SK-N-SH (cell line): Measurements from ENCODE around the gene RAET1L. TPM values are rescaled to one million over a fixed set of nuclear protein-coding genes. Genes with fewer than 3 reads are reported as not detected.

ENCODE experiments used
- CTCF ChIA-PET: fragments of 300-600, 350-600 bp; formaldehyde crosslinking; extraction: SDS; loops from one replicate; lab custom pipeline; 2021; lab: Yijun Ruan, JAX
- POLR2A ChIA-PET: fragments of 350-600 bp; sonication (Branson Sonifier 250); formaldehyde crosslinking; extraction: SDS; loops from one replicate; lab custom pipeline; 2020; ENCODE audit warnings: antibody characterized with exemption, inconsistent platforms; lab: Yijun Ruan, JAX
- DNase-seq: peaks from one replicate; pipeline ENCODE4 v3.0.0; 2012
- H2AFZ ChIP-seq: fragments of 200-600 bp; sonication (generic); 2 replicates; pipeline ENCODE4 v1.8.1; 2016; ENCODE audit warnings: antibody characterized with exemption, mild to moderate bottlenecking, low read depth
- H3F3A ChIP-seq: fragments of 200-600 bp; sonication (generic); replicated peaks from 2 replicates; pipeline ENCODE3; 2016; ENCODE audit warnings: antibody characterized with exemption, mild to moderate bottlenecking; ENCODE audit not compliant: insufficient read depth
- H3K27ac ChIP-seq, 2 experiments: fragments of 200-500 bp in 1 of 2; fragments of 200-600 bp in 1 of 2; sonication (Bioruptor generic) in 1 of 2; sonication (generic), shearing (Covaris generic) in 1 of 2; 2 replicates each; pipeline versions ENCODE4 v1.5.1 to v1.6.1; 2014 to 2016; ENCODE audit warnings: low read depth in 2 of 2, inconsistent platforms in 1 of 2, low read length in 1 of 2, mild to moderate bottlenecking in 1 of 2, mixed read lengths in 1 of 2
- H3K27me3 ChIP-seq: fragments of 200-600 bp; sonication (generic), shearing (Covaris generic); 2 replicates; pipeline ENCODE4 v1.6.1; 2016; ENCODE audit warnings: mixed run types; ENCODE audit not compliant: insufficient read depth
- H3K36me3 ChIP-seq, 2 experiments: fragments of 200-500 bp in 1 of 2; fragments of 200-600 bp in 1 of 2; sonication (Bioruptor generic) in 1 of 2; sonication (generic) in 1 of 2; replicated peaks in 1 of 2; 2 replicates each; pipeline versions ENCODE3 to v1.5.1; 2014 to 2016; ENCODE audit warnings: low read length in 1 of 2, mild to moderate bottlenecking in 1 of 2; ENCODE audit not compliant: insufficient read depth in 2 of 2, control insufficient read depth in 1 of 2
- H3K4me1 ChIP-seq, 2 experiments: fragments of 200-500 bp in 1 of 2; fragments of 200-600 bp in 1 of 2; sonication (Bioruptor generic) in 1 of 2; sonication (generic), shearing (Covaris generic) in 1 of 2; 2 replicates each; pipeline versions ENCODE4 v1.5.1 to v1.6.1; 2014 to 2016; ENCODE audit warnings: low read depth in 1 of 2, low read length in 1 of 2, mixed run types in 1 of 2; ENCODE audit not compliant: insufficient read depth in 2 of 2, control insufficient read depth in 1 of 2
- H3K4me2 ChIP-seq: fragments of 200-600 bp; sonication (generic), shearing (Covaris generic); 2 replicates; pipeline ENCODE4 v1.6.1; 2017; ENCODE audit warnings: mixed run types
- H3K4me3 ChIP-seq, 2 experiments: fragments of 200-500 bp in 1 of 2; fragments of 200-600 bp in 1 of 2; sonication (Bioruptor generic) in 1 of 2; sonication (generic), shearing (Covaris generic) in 1 of 2; 2 replicates each; pipeline versions ENCODE4 v1.5.1 to v1.8.1; 2014 to 2016; ENCODE audit warnings: low read depth in 2 of 2, inconsistent platforms in 1 of 2, low read length in 1 of 2, mild to moderate bottlenecking in 1 of 2, mixed read lengths in 1 of 2, moderate library complexity in 1 of 2
- H3K79me2 ChIP-seq: fragments of 200-600 bp; sonication (generic); 2 replicates; pipeline ENCODE4 v1.8.1; 2017; ENCODE audit warnings: mild to moderate bottlenecking; ENCODE audit not compliant: insufficient read depth
- H3K9ac ChIP-seq: fragments of 200-600 bp; sonication (generic); 2 replicates; pipeline ENCODE4 v1.6.1; 2017; ENCODE audit warnings: mixed run types
- H3K9me2 ChIP-seq: fragments of 200-600 bp; sonication (generic); 2 replicates; pipeline ENCODE4 v1.6.1; 2017; ENCODE audit warnings: mixed run types
- H3K9me3 ChIP-seq: fragments of 200-600 bp; sonication (generic); 2 replicates; pipeline ENCODE4 v1.6.1; 2017; ENCODE audit warnings: mixed run types, mild to moderate bottlenecking, moderate library complexity
- H4K20me1 ChIP-seq: fragments of 200-600 bp; sonication (generic); 2 replicates; pipeline ENCODE4 v1.6.1; 2017; ENCODE audit warnings: mild to moderate bottlenecking, mixed run types; ENCODE audit not compliant: insufficient read depth
- CHD2 ChIP-seq: fragments of 150-350 bp; IDR thresholded peaks from 2 replicates; pipeline ENCODE4 v1.6.1; 2018; ENCODE audit warnings: low read length; ENCODE audit not compliant: partially characterized antibody
- CTCF ChIP-seq: fragments of 200-600 bp; sonication (generic); IDR thresholded peaks from 2 replicates; pipeline ENCODE4 v1.6.1; 2017; ENCODE audit warnings: antibody characterized with exemption, mild to moderate bottlenecking, moderate library complexity
- EP300 ChIP-seq, 2 experiments: IDR thresholded peaks; 2 replicates each; pipeline versions ENCODE4 v1.4.0 to v1.6.1; 2012; ENCODE audit warnings: borderline replicate concordance in 1 of 2, low read depth in 1 of 2, low read length in 1 of 2
- EZH2phosphoT487 ChIP-seq: fragments of 200-600 bp; sonication (generic); IDR thresholded peaks from 2 replicates; pipeline ENCODE4 v1.6.1; 2017; ENCODE audit warnings: low read depth, mixed run types, mild to moderate bottlenecking, antibody characterized with exemption, moderate library complexity, borderline replicate concordance
- GABPA ChIP-seq: IDR thresholded peaks from 2 replicates; pipeline ENCODE4 v1.4.0; 2012; ENCODE audit warnings: low read depth, mild to moderate bottlenecking
- GATA2 ChIP-seq: sonication (generic); formaldehyde crosslinking; IDR thresholded peaks from 2 replicates; pipeline ENCODE4 v1.5.0; 2020; ENCODE audit warnings: mild to moderate bottlenecking, missing genetic modification reagents
- IRF3 ChIP-seq: fragments of 150-350 bp; IDR thresholded peaks from 2 replicates; pipeline ENCODE4 v1.6.1; 2016; ENCODE audit warnings: mild to moderate bottlenecking, low read depth, low read length
- MXI1 ChIP-seq: IDR thresholded peaks from 2 replicates; pipeline ENCODE4 v1.6.1; 2012; ENCODE audit warnings: mild to moderate bottlenecking, low read depth, low read length, improper control_type of control experiment
- PBX3 ChIP-seq: IDR thresholded peaks from 2 replicates; pipeline ENCODE4; 2012
- POLR2AphosphoS5 ChIP-seq: IDR thresholded peaks from 2 replicates; pipeline ENCODE4 v1.6.1; 2012; ENCODE audit warnings: low read depth, low read length
- RCOR1 ChIP-seq: fragments of 150-350 bp; IDR thresholded peaks from 2 replicates; pipeline ENCODE4 v1.6.1; 2017; ENCODE audit warnings: antibody characterized with exemption, low read length
- RFX5 ChIP-seq: IDR thresholded peaks from 2 replicates; pipeline ENCODE4 v1.6.1; 2012; ENCODE audit warnings: mild to moderate bottlenecking, improper control_type of control experiment, low read length
- SIN3A ChIP-seq: IDR thresholded peaks from 2 replicates; pipeline ENCODE4 v1.6.1; 2012; ENCODE audit warnings: low read depth, mild to moderate bottlenecking, low read length, moderate library complexity, borderline replicate concordance
- TAF1 ChIP-seq: IDR thresholded peaks from 2 replicates; pipeline ENCODE4 v1.6.1; 2012; ENCODE audit warnings: low read depth, mild to moderate bottlenecking, low read length, moderate library complexity, borderline replicate concordance
- USF1 ChIP-seq: IDR thresholded peaks from 2 replicates; pipeline ENCODE4 v1.4.0; 2012; ENCODE audit warnings: low read depth, borderline replicate concordance
- USF2 ChIP-seq: fragments of 150-350 bp; IDR thresholded peaks from 2 replicates; pipeline ENCODE4 v1.6.1; 2017; ENCODE audit warnings: antibody characterized with exemption, low read length, low read depth, borderline replicate concordance
- WGBS: methylation state at CpG from one replicate; pipeline ENCODE4 v1.1.6; 2017; ENCODE audit warnings: low lambda C conversion rate; 5-methylcytosine and 5-hydroxymethylcytosine counted together
- polyA plus RNA-seq, 3 experiments: library from polyadenylated mRNA; depleted of rRNA; stranded (reverse); fragments of >200 nt; gene quantifications; 2 replicates each; pipeline ENCODE4 v1.2.3, GENCODE V29; 2012

Gene RAET1L
- polyA plus RNA-seq, 1 of the 3 experiments (the other 2 are of a cell fraction): not detected

GRCh38 chr6:150046943-150047342 lies 21.6 kb upstream of the RAET1L start:
- Histone ChIP-seq H3K9me2 (no peaks in the 10 kb centered on the region), H3K36me3 (no peaks in the 10 kb centered on the region), H2AFZ (no peak overlapping the region), H3K27me3 (peaks cover 21% of the 10 kb centered on the region), H3K4me3 (no peak overlapping the region), H3K79me2 (no peaks in the 10 kb centered on the region), H3K27ac (no peak overlapping the region), H3F3A (no peaks in the 10 kb centered on the region), H3K9ac (no peak overlapping the region), H3K9me3 (no peaks in the 10 kb centered on the region), H3K4me1 (no peaks in the 10 kb centered on the region), H4K20me1 (no peaks in the 10 kb centered on the region), H3K4me2 (no peak overlapping the region)
- no peak for DNase-seq
- POLR2A ChIA-PET: no interaction called here
- TF ChIP-seq CTCF (no peak), GABPA (no peak), CHD2 (no peak), PBX3 (no peak), SIN3A (no peak), RFX5 (no peak), POLR2AphosphoS5 (no peak), USF2 (no peak)
- WGBS: 6% methylated on average over 1 of the region's 1 CpG
- CTCF ChIA-PET: interaction anchor here (0.6 kb wide), 1 partner anchor 24 kb away, joined by 3 read pairs; no protein-coding TSS in a partner anchor

GRCh38 chr6:150044621-150045145 lies 19.4 kb upstream of the RAET1L start:
- Histone ChIP-seq H3K9me2 (no peaks in the 10 kb centered on the region), H3K4me3 (no peak overlapping the region), H3K4me1 (no peaks in the 10 kb centered on the region), H3K9me3 (no peaks in the 10 kb centered on the region), H3K4me2 (no peak overlapping the region), H3K36me3 (no peaks in the 10 kb centered on the region), H3K27ac (no peak overlapping the region), H3K79me2 (no peaks in the 10 kb centered on the region), H3F3A (no peaks in the 10 kb centered on the region), H2AFZ (no peak overlapping the region), H3K9ac (no peak overlapping the region), H4K20me1 (no peaks in the 10 kb centered on the region), H3K27me3 (peaks cover 17% of the 10 kb centered on the region)
- WGBS: 49% methylated on average over 10 of the region's 10 CpGs
- no peak for DNase-seq
- ChIA-PET CTCF (no interaction called here), POLR2A (no interaction called here)
- TF ChIP-seq GATA2 (no peak), RCOR1 (no peak), GABPA (no peak), EP300 (IDR thresholded peaks at IDR 0.05; ENCODE audit: borderline replicate concordance in 1 of 2, low read depth in 1 of 2, low read length in 1 of 2) (no peak), IRF3 (no peak), TAF1 (no peak), MXI1 (no peak), USF1 (no peak), EZH2phosphoT487 (no peak), CTCF (no peak)
